Activated T-cell treated with anti-CD3 and anti-CD28 coated beads, Interleukin-2, amount 50 U/mL, for 72 hours (primary cell): Measurements from ENCODE around the gene KRTAP19-3. TPM values are rescaled to one million over a fixed set of nuclear protein-coding genes. Genes with fewer than 3 reads are reported as not detected.

ENCODE experiments used
- ATAC-seq, 2 donors: fragments of 150-1000 bp; cut with Tn5 transposase; replicated peaks in 1 of 2; 2 replicates each; pipeline ENCODE4 v1.10.0; 2021; ENCODE audit warnings: moderate library complexity in 2 of 2, mild to moderate bottlenecking in 1 of 2
- DNase-seq, 2 donors: peaks; one replicate each; pipeline ENCODE4 v3.0.0; 2021 to 2022; ENCODE audit warnings: mixed read lengths in 1 of 2
- H3K27ac Mint-ChIP-seq: one replicate; pipeline ENCODE4 v1.8.0; 2022; ENCODE audit warnings: mild to moderate bottlenecking, moderate library complexity, mixed read lengths
- H3K27me3 Mint-ChIP-seq: one replicate; pipeline ENCODE4 v1.8.0; 2022; ENCODE audit warnings: low read depth, mixed read lengths
- H3K36me3 Mint-ChIP-seq, 2 donors: one replicate each; pipeline ENCODE4 v1.8.0; 2022; ENCODE audit warnings: mixed read lengths in 2 of 2, mild to moderate bottlenecking in 1 of 2; ENCODE audit not compliant: insufficient read depth in 2 of 2
- H3K4me1 Mint-ChIP-seq: one replicate; pipeline ENCODE4 v1.8.0; 2022; ENCODE audit warnings: low read depth, mixed read lengths
- H3K4me3 Mint-ChIP-seq, 2 donors: one replicate each; pipeline ENCODE4 v1.8.0; 2022; ENCODE audit warnings: mild to moderate bottlenecking in 2 of 2, mixed read lengths in 2 of 2, moderate library complexity in 2 of 2
- H3K9me3 Mint-ChIP-seq, 2 donors: one replicate each; pipeline ENCODE4 v1.8.0; 2022; ENCODE audit warnings: mixed read lengths in 2 of 2
- total RNA-seq, 2 donors: library from RNA; stranded (reverse); gene quantifications; one replicate each; pipeline ENCODE4 v1.2.3, GENCODE V29; 2022

The KRTAP19-3 gene
- total RNA-seq, 2 donors from 2014 or later: not detected

DNA sequence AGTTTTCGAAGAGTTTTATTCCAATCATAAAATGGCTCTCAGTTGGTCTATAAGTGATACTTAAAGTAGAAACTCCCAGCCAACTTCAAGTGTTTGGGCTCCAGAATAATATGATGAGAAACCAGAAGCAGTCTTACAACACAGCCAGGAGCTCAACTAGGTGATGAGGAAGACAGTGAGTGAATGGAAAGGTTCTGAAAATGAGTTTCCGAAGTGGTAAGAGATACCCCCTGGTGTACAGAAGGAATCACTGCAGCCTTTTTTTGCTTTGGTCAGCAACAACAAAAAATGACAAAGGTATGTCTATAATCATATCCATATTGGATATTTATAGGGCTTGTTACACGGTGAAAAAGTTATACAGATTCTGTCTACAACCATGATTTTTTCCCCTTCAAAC lies 28.1 kb downstream of the KRTAP19-3 start:
- DNase-seq (no peak), ATAC-seq (no peak)
- H3K4me3 Mint-ChIP-seq: no peak overlapping the region
- no peaks in the 10 kb centered on the region for H3K4me1 Mint-ChIP-seq
- no peaks in the 10 kb centered on the region for H3K9me3 Mint-ChIP-seq
- no peak overlapping the region for H3K27ac Mint-ChIP-seq
- no peaks in the 10 kb centered on the region for H3K36me3 Mint-ChIP-seq
- H3K27me3 Mint-ChIP-seq: peaks cover 6% of the 10 kb centered on the region

- no peaks in the 10 kb centered on the region for H3K9me3 Mint-ChIP-seq
- no peaks in the 10 kb centered on the region for H3K27me3 Mint-ChIP-seq
- DNase-seq (no peak), ATAC-seq (no peak)
- H3K4me3 Mint-ChIP-seq: no peak overlapping the region
- no peaks in the 10 kb centered on the region for H3K36me3 Mint-ChIP-seq
- H3K27ac Mint-ChIP-seq: no peak overlapping the region
- H3K4me1 Mint-ChIP-seq: peaks cover 4% of the 10 kb centered on the region
Observed at GRCh38 chr21:30448514-30448913, 43.3 kb downstream of the KRTAP19-3 start.

- Mint-ChIP-seq H3K27me3 (no peaks in the 10 kb centered on the region), H3K27ac (no peak overlapping the region), H3K36me3 (no peaks in the 10 kb centered on the region), H3K4me1 (peaks cover 4% of the 10 kb centered on the region), H3K9me3 (no peaks in the 10 kb centered on the region), H3K4me3 (no peak overlapping the region)
- DNase-seq: no peak
- ATAC-seq: no peak
Observed at GRCh38 chr21:30447056-30447455, 44.8 kb downstream of the KRTAP19-3 start.

DNA sequence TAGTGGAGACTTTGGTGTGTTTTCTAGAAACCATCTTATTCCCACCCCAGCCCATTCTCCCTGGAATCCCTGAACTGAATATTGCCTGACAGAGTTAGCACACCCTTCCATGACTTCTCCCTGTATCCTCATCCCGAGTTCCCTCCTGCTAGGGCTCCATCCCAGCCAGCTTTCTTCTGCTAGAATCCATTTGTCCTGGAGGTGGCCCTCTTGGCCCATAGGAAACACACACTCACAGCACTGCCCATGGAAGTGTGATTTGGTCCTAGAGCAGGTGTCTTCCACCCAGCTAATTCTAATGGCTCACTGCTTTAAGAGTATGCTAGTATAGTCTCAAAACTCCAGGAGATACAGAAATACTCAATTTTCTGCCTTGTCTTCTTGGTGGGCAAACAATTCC lies 47.6 kb downstream of the KRTAP19-3 start:
- no peak overlapping the region for H3K4me3 Mint-ChIP-seq
- H3K27ac Mint-ChIP-seq: no peak overlapping the region
- H3K36me3 Mint-ChIP-seq: no peaks in the 10 kb centered on the region
- peaks cover 4% of the 10 kb centered on the region for H3K4me1 Mint-ChIP-seq
- H3K27me3 Mint-ChIP-seq: no peaks in the 10 kb centered on the region
- ATAC-seq (no peak), DNase-seq (no peak)
- no peaks in the 10 kb centered on the region for H3K9me3 Mint-ChIP-seq

GRCh38 chr21:30443226-30443625 lies 48.6 kb downstream of the KRTAP19-3 start:
- H3K27ac Mint-ChIP-seq: no peak overlapping the region
- no peaks in the 10 kb centered on the region for H3K36me3 Mint-ChIP-seq
- no peak for DNase-seq
- H3K4me3 Mint-ChIP-seq: no peak overlapping the region
- no peaks in the 10 kb centered on the region for H3K9me3 Mint-ChIP-seq
- no peaks in the 10 kb centered on the region for H3K27me3 Mint-ChIP-seq
- ATAC-seq: no peak
- H3K4me1 Mint-ChIP-seq: peaks cover 4% of the 10 kb centered on the region

Other genes starting within 250 kb of the KRTAP19-3 start
- not detected for gene KRTAP24-1, start 209.1 kb downstream of the KRTAP19-3 start, total RNA-seq
- gene KRTAP25-1, start 202.5 kb downstream of the KRTAP19-3 start, total RNA-seq: not detected
- not detected for gene KRTAP26-1, start 171.7 kb downstream of the KRTAP19-3 start, total RNA-seq
- gene KRTAP27-1, start 154.3 kb downstream of the KRTAP19-3 start, total RNA-seq: not detected
- not detected for gene KRTAP23-1, start 143.4 kb downstream of the KRTAP19-3 start, total RNA-seq
- not detected for gene KRTAP13-2, start 119.7 kb downstream of the KRTAP19-3 start, total RNA-seq
- not detected for gene KRTAP13-1, start 96.0 kb downstream of the KRTAP19-3 start, total RNA-seq
- gene KRTAP13-3, start 66.1 kb downstream of the KRTAP19-3 start, total RNA-seq: not detected
- not detected for gene KRTAP13-4, start 61.8 kb downstream of the KRTAP19-3 start, total RNA-seq
- not detected for gene KRTAP15-1, start 51.7 kb downstream of the KRTAP19-3 start, total RNA-seq
- not detected for gene KRTAP19-1, start 11.6 kb downstream of the KRTAP19-3 start, total RNA-seq
- gene KRTAP19-2, start 4.6 kb downstream of the KRTAP19-3 start, total RNA-seq: not detected
- not detected for gene KRTAP19-4, start 5.2 kb upstream of the KRTAP19-3 start, total RNA-seq
- gene KRTAP19-5, start 10.1 kb upstream of the KRTAP19-3 start, total RNA-seq: not detected
- gene KRTAP19-6, start 49.9 kb upstream of the KRTAP19-3 start, total RNA-seq: not detected
- not detected for gene KRTAP19-7, start 69.3 kb upstream of the KRTAP19-3 start, total RNA-seq
- gene KRTAP22-2, start 98.4 kb upstream of the KRTAP19-3 start, total RNA-seq: not detected
- not detected for gene KRTAP6-3, start 100.4 kb upstream of the KRTAP19-3 start, total RNA-seq
- not detected for gene KRTAP6-2, start 106.9 kb upstream of the KRTAP19-3 start, total RNA-seq
- not detected for gene KRTAP22-1, start 109.1 kb upstream of the KRTAP19-3 start, total RNA-seq
- gene KRTAP6-1, start 121.9 kb upstream of the KRTAP19-3 start, total RNA-seq: not detected
- not detected for gene KRTAP20-1, start 124.4 kb upstream of the KRTAP19-3 start, total RNA-seq
- gene KRTAP20-4, start 128.6 kb upstream of the KRTAP19-3 start, total RNA-seq: not detected
- gene KRTAP20-2, start 143.2 kb upstream of the KRTAP19-3 start, total RNA-seq: not detected
- not detected for gene KRTAP20-3, start 150.9 kb upstream of the KRTAP19-3 start, total RNA-seq
- gene KRTAP21-3, start 226.8 kb upstream of the KRTAP19-3 start, total RNA-seq: not detected